AG10803 (cell line): ENCODE data around the gene SLC6A6.
A peak's percentile ranks its signal among the peaks of the same experiment; 100 is the strongest.
"Not testable (repeated sequence)": the region's sequence is repeated elsewhere in the genome, so short reads cannot be mapped to it uniquely, and the experiment has no call there.

ENCODE experiments used
- DNase-seq: peaks from one replicate; pipeline ENCODE4 v3.0.0; 2010; ENCODE audit warnings: low read depth
- H3K4me3 ChIP-seq: 2 replicates; pipeline ENCODE4 v1.5.1; 2011; ENCODE audit warnings: mild to moderate bottlenecking, low read length, control low read depth
- TF ChIP-seq, protein P1 (sequence below): conservative IDR thresholded peaks from 2 replicates; pipeline ENCODE4 v1.5.1; 2011; ENCODE audit warnings: mild to moderate bottlenecking, low read length, control low read depth, inconsistent platforms

SLC6A6 gene

DNA sequence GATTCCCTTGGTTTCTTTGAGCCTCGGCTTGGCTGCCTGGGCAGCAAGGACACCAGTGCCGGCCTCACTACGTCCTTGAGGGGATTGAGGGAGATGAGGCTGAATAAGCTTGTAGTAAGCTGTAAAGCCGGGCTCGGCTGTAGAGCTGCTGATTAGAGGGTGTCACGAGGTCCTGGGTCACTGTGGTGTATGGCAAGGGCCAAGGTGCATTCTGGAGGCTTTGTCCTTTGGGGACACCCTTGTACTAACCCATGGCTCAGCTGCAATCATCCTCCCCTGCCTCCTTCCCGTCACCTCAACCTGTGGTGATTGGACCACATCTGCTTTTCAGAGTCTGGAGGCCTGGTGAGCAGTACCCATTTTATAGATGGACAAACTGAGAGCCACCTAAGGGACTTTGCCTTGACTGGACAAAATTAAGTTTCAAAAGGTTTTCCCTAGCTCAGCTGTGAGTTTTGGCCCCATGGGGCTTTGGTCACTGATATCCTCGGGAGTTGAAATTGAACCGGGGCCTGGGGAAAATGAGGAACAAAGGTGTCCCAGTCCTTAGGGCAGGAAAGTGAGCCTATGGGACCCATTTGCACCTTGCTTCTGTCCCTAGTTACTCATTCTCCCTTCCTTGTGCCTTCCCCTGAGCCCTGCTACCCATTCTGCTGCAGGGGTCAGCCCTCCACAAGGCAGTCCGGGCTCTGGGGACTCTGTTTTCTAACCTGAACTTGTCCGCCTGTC is 2.4 kb downstream of the SLC6A6 start:
- H3K4me3 ChIP-seq, result peak overlapping the region; percentile 94
- TF ChIP-seq, protein P1, sequence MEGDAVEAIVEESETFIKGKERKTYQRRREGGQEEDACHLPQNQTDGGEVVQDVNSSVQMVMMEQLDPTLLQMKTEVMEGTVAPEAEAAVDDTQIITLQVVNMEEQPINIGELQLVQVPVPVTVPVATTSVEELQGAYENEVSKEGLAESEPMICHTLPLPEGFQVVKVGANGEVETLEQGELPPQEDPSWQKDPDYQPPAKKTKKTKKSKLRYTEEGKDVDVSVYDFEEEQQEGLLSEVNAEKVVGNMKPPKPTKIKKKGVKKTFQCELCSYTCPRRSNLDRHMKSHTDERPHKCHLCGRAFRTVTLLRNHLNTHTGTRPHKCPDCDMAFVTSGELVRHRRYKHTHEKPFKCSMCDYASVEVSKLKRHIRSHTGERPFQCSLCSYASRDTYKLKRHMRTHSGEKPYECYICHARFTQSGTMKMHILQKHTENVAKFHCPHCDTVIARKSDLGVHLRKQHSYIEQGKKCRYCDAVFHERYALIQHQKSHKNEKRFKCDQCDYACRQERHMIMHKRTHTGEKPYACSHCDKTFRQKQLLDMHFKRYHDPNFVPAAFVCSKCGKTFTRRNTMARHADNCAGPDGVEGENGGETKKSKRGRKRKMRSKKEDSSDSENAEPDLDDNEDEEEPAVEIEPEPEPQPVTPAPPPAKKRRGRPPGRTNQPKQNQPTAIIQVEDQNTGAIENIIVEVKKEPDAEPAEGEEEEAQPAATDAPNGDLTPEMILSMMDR, result no peak
- no peak for DNase-seq

DNA sequence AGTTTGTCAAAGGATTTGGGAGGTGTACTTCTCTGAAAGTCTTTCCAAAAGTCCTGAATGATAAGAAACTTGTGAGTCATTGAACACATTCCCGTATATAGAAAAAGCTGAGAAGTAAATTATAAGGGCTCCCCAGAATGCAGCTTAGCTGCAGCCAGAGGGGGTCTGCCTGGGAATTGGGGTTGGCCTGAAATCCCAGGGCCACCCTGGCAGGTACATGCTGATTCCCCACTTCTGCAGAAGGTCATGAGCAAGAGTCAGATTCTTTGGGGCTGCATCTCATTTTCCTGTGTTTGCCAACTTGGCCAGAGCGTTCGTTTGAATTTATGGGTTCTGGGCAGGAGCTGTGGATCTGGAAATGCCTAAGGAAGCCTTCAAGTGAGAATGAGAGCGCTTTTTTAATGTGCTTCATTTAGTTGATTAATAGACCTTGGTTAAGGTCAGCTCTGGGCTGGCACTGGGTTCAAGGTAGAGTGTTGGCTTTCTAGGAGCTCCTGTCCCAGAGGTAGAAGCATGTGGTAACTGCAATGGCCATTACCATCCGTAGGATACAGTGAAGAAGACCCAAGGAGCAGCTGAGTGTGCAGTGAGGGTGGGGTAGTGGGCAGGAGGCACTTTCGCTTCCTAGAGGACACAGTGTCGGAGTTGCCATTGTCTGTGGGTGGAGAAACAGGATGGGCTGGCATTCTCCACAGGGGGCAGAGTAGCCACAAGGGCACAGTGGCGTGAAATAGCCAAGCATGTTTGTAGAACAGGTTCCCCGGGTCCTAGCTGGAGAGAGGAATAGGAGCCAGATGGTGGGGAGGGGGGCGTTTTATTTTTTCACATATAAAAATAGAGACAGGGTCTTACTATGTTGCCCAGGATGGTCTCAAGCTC is 3.2 kb downstream of the SLC6A6 start:
- H3K4me3 ChIP-seq, result peak overlapping the region; percentile 94
- DNase-seq, result peak; percentile 49
- TF ChIP-seq, protein P1, result no peak

DNA sequence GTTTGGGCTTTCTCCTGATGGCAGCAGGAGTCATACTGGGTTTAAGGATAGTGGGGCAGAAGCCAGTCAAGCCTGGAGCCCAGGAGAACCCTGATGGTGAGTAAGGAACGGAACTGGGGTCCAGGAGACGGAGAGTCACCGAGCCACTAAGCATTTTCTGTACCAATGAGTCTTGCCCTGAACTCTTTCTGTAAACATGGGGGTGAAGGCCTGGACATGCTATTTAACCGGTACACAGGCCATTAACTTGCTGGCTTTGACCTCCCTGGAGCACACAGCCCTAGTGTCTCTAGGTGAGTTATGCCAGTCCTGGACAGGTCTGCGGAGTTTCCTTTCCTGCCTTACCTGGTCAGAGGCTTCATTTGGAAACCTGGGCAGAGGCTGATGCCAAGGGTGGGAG is 3.9 kb downstream of the SLC6A6 start:
- TF ChIP-seq, protein P1, result no peak
- DNase-seq, result no peak
- no peak overlapping the region for H3K4me3 ChIP-seq

DNA sequence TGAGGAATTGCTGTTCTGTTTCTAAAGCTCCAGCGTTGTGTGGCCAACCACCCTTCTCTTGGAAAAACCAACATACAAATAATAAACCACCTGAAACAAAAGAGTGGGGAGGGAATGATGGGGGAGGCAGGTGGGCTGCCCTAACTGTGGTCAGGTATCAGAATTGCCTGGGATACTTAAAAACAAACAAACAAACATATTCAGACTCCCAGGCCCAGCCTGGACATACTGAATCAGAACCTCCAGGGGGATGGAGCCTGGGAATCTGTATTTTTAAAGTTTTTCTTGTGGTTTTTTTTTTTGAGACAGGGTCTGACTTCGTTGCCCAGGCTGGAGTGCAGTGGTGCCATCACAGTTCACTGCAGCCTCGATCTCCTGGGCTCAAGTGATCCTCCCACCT is 4.4 kb downstream of the SLC6A6 start:
- DNase-seq, result no peak
- TF ChIP-seq, protein P1, result no peak
- H3K4me3 ChIP-seq, result no peak overlapping the region

DNA sequence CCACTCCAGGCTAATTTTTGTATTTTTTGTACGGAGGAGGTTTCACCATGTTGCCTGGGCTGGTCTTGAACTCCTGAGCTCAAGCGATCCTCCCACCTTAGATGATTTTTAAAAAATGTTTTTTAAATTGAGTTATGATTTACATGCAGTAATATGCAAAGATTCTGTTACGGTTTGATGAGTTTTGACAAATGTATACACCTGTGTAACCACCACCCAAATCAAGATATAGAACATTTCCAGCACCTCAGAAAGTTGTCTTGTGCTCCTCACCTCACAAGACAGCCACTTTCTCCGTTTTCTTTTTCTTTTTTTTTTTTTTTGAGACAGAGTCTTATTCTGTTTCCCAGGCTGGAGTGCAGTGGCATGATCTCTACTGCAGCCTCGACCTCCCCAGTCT is 4.8 kb downstream of the SLC6A6 start:
- TF ChIP-seq, protein P1, result no peak
- H3K4me3 ChIP-seq, result no peak overlapping the region
- DNase-seq, result no peak

DNA sequence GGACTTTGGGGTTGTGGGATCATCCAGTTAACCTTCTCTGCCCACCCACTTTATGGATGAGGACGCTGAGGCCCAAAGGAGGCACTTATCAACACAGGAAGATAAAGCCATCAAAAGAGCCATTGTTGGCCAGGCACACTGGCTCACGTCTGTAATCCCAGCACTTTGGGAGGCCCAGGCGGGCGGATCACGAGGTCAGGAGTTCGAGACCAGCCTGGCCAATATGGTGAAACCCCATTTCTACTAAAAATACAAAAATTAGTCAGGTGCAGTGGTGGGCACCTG is 7.3 kb downstream of the SLC6A6 start:
- DNase-seq, H3K4me3 ChIP-seq: not testable (repeated sequence)

DNA sequence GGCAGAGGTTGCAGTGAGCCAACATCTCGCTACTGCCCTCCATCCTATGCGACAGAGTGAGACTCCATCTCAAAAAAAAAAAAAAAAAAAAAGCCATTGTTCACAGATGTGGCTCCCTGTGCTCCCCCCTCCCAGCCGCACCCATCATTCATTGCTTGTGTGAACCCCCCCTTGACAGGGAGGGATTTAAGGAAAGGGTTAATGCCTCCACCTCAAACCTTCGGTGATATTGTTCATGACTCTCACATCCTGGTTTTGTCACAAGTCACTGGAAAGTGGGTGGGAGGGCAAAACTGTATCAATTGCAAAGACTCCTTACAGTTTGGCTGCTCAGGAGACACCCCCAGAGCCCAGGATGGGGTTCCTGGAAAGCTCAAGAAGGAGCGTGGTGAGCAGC is 7.7 kb downstream of the SLC6A6 start:
- no peak for DNase-seq
- TF ChIP-seq, protein P1, result no peak
- H3K4me3 ChIP-seq, result no peak overlapping the region
